Retina (tissue), 1 donor: Measurements from ENCODE around the gene ACVRL1.

Experiments
- DNase-seq: peaks from one replicate; pipeline ENCODE4 v3.0.0-alpha.2; 2016

ACVRL1 gene

DNA sequence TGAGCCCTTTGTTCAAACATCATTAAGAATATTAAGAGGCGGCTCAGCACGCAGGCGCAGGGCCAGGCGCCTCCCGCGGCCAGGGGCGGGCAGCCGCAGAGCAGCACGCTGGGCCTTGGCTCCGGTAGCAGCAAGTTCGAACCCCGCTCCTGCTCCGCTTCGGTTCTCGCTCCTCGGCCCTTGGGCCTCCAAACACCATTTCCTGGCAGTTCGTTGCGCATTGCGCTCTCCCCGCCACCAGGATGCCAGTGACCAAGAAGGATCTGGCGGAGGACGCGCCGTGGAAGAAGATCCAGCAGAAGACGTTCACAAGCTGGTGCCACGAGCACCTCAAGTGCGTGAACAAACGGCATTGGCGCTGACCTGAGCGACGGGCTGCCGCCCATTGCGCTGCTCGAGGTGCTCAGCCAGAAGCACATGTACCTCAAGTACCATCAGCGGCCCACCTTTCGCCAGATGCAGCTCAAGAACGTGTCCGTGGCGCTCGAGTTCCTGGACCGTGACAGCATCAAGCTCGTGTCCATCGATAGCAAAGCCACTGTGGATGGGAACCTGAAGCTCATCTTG, 6.9 kb upstream of the ACVRL1 start:
- DNase-seq, result no peak

DNA sequence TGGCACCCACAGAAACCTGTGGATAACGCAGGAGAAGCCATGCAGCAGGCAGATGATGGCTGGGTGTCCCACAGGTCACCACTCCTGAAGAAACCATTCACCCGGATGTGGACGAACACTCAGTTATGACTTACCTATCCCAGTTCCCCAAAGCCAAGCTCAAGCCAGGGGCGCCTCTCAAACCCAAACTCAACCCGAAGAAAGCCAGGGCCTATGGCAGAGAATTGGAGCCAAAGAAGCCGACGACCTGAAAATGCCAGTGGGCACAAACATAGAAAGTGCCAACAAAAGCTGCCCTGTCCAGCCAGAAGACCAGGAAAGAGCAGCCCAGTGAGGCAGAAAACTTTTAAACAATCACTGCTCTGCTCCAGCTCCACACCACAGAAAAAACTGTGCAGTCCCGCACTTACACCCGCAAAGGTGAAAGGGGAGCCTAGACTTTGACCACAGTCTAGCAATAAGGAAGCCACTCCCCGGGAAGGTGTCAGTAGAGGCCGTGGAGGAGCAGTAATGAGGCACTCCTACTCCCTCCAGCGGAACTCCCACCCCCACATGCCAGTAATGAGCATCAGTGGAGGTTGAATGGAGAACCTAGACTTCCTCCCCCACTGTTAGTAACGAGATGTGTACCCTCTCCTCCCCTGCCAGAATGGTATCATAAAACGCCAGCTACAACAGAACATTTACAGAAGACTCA, 6.0 kb upstream of the ACVRL1 start:
- DNase-seq, result no peak

GRCh38 chr12:51901881-51902280, 5.4 kb upstream of the ACVRL1 start:
- no peak for DNase-seq

DNA sequence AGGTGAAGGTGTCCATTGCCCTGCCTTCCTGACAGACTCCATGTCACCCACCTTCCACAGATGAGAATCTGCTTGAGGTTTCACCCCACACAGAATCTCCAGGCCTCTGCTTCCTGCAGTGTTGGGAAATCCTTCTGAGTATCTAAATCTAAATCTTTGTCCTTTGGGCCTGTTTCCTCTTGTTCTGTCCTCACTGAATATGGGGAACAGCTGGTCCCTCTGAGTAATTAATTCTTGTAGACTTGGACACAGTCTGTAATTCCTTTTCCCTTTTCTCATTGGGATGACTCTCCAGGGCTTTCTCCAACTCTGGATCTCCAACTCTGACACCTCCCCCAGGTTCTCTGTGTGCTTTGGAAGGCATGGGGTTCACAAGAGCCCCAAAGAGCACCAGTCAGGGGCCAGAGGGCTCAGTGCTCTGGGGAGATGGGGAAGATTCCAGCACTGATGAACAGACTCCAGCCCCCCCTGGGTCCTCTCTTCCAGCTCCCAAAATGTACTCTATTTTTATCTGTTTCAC, 2.3 kb upstream of the ACVRL1 start:
- DNase-seq, result no peak

- DNase-seq, result peak; percentile 50
Observed at GRCh38 chr12:51905471-51906429, 1.6 kb upstream of the ACVRL1 start.

GRCh38 chr12:51906430-51907082, 748 bp upstream of the ACVRL1 start:
- no peak for DNase-seq

DNA sequence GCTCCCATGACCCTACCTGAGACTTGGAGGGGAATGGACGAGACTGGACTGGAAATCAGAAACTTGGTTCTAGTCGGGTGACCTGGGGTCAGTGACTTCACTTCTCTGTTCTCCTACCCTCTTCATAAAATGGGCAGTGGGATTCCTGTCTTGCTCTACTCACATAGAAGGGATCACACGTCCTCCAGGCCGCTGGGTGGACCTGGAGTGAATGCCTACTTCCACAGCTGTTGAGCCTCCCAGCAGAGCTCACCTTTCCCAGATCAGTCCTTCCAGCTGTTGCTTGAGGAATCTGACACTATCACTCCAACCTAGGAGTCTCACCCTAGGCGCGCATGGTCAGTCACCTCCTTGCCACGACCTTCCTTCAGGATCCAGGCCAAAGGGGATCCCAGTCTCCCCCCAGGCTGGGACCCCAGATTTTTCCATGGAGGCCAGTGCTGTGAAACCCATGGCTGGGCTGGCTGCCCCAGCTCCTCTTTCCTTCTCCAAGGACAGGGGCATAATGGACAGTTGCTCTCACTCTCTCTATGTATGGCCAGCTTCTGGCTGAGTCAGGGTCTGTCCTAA, 637 bp downstream of the ACVRL1 start:
- no peak for DNase-seq

DNA sequence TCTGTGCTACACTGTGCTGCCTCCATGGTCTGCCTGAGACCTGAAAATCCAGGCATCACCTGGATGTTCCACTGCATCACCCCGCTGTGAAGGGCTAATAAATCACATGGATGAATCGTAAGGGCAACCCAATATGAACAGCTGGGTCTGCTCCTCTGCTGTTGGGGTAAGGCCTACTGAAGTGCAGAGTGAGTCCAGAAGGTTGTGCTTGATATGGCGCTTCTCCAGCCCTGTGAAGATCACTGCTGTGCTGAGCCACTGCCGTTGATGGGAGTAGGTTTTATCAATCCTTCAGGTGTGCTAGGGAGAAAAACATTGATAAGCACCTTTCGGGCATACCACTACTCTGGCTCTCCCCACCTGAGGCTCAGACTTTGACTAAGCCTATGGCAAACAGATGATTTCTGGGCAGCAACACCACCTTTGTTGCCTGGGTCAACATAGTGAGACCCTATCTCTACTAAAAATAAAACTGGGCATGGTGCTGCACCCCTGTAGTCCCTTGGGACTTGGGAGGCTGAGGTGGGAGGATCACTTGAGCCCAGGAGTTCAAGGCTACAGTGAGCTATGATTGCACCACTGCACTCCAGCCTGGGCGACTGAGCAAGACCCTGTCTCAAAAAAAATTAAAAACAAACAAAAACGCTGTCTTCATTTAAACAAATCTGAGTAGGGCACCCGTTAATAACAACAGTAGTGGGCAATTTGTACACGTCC, 1.7 kb downstream of the ACVRL1 start:
- no peak for DNase-seq

DNA sequence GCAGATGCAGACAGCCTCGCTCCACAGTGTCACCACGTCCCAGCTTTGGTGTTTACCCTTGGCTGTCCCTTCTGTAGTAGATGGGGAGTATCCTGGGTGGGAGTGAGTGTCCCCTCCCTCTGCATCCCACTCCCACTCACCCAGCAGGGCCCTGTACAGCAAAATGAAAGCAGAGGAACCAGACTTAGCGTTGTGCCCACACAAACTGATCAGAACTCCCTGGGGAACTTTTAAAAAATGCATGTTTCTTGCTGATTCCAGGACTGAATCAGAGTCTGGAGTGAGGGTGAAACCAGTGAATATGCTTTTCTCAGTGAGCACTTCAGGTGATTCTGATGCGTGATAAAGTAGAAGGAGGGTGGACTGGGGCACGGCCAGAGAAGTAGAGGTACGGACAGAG, 2.9 kb downstream of the ACVRL1 start:
- no peak for DNase-seq

DNA sequence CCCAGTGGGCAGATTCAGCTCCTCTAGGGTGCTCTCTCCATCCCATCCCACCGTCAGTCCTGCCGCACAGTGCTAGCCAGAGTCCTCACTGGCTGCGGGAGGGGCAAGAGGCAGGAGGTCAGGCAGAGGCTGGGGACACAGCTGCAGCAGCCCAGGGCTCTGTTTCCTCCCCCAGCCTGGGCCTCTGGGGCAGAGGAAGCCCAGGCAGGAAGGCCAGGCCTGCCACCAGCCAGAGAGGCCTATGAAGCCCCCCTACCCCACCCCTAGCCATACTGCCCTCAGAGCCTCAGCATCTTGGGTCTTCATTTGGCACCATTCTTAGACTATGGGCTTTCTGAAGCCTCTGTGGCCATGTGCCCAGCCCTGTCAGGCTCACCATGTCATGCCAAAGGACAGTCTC, 3.4 kb downstream of the ACVRL1 start:
- no peak for DNase-seq

DNA sequence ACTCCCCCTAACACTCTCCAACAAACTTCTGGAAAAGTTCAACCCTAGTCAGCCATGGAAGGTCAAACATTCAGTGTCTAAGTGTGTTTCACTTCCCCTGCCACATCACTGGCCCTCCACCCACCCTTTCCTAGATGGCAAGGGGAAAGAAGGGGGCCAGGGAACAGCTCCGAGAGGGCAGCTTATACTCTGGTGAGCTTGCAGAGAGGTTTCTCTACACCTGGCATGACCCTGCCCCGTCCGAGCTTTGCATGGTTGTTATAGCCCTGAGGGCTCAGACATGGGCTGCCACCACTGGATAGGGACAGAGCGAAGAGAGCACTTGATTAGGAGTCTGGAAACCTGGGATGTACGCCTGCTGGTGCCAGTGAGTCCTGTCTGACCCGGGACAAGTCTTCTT, 4.0 kb downstream of the ACVRL1 start:
- DNase-seq, result no peak

DNA sequence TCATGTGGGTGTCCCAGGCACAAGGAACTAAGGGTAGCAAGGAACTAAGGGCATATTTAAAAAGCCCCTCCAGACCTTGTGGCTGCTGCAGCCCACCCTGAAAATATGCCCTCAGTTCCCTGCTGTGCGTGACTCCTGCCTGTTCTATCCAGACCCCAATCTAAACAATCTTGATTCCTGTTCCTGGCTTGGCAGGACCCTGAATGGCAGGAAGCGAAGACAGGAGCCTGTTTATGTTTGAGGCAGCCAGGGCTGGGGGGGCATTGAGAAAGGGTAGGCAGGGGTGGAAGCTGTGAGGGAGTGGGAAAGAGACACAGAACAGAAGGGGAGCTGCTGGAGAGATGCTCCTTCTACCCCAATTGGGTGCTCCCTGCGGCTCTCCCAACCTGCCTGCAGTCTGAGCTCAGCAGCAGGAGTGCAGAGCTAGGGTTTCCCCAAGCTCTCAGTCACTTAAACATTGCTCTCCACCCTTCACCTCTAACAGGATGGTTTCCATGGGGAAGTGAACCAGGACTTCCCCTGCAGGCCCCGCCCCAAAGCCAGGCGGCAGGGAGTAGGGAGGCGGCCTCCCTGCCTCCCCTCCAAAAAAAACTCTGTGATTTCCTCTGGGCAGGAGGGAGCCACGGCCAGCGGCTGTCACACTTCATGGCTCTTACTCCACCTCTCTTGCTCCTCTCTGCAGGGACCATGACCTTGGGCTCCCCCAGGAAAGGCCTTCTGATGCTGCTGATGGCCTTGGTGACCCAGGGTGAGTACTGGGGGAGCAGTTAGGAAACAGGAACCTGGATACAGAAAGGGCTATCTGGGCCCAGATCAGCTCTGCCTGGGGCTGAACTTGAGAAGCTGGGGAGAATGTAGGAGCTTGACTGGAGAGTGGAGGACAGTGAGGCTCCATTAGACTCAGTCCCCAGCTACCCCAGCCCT, 4.7 kb downstream of the ACVRL1 start:
- DNase-seq, result no peak

GRCh38 chr12:51913071-51914033, 6.0 kb downstream of the ACVRL1 start:
- DNase-seq, result no peak

DNA sequence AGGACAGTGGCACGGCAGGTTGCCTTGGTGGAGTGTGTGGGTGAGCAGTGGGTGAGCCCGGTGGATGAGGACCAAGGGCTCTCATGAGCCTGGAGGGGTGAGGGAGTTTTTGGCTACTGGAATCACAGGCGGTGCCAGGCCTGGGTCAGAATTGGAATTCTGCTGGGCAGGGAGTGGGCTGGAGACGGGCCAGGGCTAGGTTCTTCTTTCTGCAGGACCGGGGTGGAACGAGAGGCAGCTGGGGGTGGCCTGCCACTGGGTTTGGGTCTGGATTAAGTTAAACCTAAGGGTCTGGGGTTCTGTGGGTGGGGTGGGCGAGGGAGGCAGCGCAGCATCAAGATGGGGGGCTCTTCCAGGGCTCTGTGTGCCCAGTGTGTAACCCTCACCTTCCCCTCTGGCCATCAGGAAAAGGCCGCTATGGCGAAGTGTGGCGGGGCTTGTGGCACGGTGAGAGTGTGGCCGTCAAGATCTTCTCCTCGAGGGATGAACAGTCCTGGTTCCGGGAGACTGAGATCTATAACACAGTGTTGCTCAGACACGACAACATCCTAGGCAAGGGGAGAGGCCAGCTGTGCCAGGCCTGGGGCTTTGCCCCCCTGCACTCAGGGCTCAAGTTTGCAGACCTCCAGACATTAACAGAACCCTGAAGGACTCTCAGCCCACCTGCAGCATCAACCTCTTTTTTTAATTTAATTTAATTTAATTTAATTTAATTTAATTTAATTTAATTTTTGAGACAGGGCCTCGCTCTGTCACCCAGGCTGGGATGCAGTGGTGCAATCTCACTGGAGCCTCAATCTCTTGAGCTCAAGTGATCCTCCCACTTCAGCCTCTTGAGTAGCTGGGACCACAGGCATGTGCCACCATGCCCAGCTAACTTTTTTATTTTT, 7.0 kb downstream of the ACVRL1 start:
- DNase-seq, result no peak

- DNase-seq, result no peak
Observed at GRCh38 chr12:51915003-51915625, 7.8 kb downstream of the ACVRL1 start.

DNA sequence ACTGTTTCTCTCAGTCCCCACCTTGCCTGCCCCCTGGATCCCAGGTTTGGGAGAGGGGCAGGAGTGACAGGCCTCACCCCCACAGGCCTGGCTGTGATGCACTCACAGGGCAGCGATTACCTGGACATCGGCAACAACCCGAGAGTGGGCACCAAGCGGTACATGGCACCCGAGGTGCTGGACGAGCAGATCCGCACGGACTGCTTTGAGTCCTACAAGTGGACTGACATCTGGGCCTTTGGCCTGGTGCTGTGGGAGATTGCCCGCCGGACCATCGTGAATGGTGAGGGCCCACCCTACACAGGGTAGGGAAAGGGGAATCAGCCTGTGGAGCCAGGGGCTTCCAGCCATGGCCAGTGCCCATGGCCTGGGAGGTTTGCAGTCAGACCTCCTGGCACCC, 8.6 kb downstream of the ACVRL1 start:
- DNase-seq, result no peak

DNA sequence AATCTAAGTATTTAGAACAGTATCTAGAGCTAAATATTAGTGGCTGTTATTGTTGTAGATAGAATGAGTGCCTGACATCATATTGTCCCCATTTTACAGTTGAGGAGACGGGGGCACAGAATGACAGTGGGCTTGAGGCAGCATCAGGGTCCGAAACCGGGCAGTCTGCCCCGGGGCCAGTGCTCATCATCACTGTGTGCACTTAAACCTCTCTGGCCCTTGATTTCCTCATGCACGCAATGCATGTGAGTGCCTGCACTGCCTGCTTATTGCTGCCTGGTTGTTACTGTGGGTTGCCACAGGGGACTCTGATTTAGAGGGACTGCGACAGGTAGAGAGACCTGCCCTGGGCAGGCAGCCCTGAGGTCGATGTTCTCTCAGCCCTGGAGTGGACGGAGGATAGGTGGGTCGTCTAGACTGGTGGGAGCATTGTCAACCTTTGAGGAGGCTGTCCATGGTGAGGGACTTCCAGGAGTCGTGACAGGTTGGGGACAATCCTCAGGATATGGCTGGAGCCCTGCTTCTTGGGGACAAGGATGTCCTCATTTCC, 9.8 kb downstream of the ACVRL1 start:
- DNase-seq, result no peak
